ENCODE results near the gene MEGF6. TPM values are rescaled to one million over a fixed set of nuclear protein-coding genes. Genes with fewer than 3 reads are reported as not detected.

The MEGF6 gene
- total and polyA plus RNA-seq, 12 donors, result 0.15 to 29.2 (median 8.2) TPM

GRCh38 chr1:3544040-3544977 lies 67.0 kb downstream of the MEGF6 start:
- Histone ChIP-seq H3K4me1 (replicated peaks in 1 of 2) (peaks cover 0 to 4% of the 10 kb centered on the region in 2 donors), H3K9me3 (replicated peaks in 1 of 3) (no peaks in the 10 kb centered on the region), H3K27ac (peak overlapping the region in 1 of 5 donors; percentile 65), H3K36me3 (replicated peaks in 1 of 2) (no peaks in the 10 kb centered on the region), H3K4me3 (no peak overlapping the region), H3K27me3 (no peaks in the 10 kb centered on the region)
- TF ChIP-seq CTCF (IDR thresholded peaks at IDR 0.05) (no peak), POLR2A (IDR thresholded peaks at IDR 0.05) (no peak)
- intact Hi-C loops (cut with DNase I), result no loop called here
- no peak for DNase-seq
- WGBS, 4 donors, result 79 to 92% (median 84%) methylated on average over 5 to 33 of the region's 33 CpGs

- no peaks in the 10 kb centered on the region for H3K9me3 ChIP-seq (replicated peaks in 1 of 3)
- H3K4me3 ChIP-seq, result no peak overlapping the region
- intact Hi-C loops (cut with DNase I), result no loop called here
- peak in 6 of 7 donors; percentile 7 to 56 (median 32) for DNase-seq
- WGBS, 4 donors, result 38 to 65% (median 62%) methylated on average over 10 to 49 of the region's 49 CpGs
- no peaks in the 10 kb centered on the region for H3K27me3 ChIP-seq
- no peak for TF ChIP-seq POLR2A (IDR thresholded peaks at IDR 0.05)
- no peak for TF ChIP-seq CTCF (IDR thresholded peaks at IDR 0.05)
- no peaks in the 10 kb centered on the region for H3K36me3 ChIP-seq (replicated peaks in 1 of 2)
- peak overlapping the region in 2 of 5 donors; percentile 57 to 65 for H3K27ac ChIP-seq
- peaks cover 0 to 4% of the 10 kb centered on the region in 2 donors for H3K4me1 ChIP-seq (replicated peaks in 1 of 2)
These were observed 68.0 kb downstream of the MEGF6 start for GRCh38 chr1:3543076-3544039.

GRCh38 chr1:3542676-3543075 lies 68.6 kb downstream of the MEGF6 start:
- 72 to 86% (median 77%) methylated on average over 2 to 9 of the region's 9 CpGs for WGBS, 4 donors
- peaks cover 0 to 4% of the 10 kb centered on the region in 2 donors for H3K4me1 ChIP-seq (replicated peaks in 1 of 2)
- H3K4me3 ChIP-seq, result no peak overlapping the region
- no peaks in the 10 kb centered on the region for H3K36me3 ChIP-seq (replicated peaks in 1 of 2)
- intact Hi-C loops (cut with DNase I), result no loop called here
- no peak for DNase-seq
- TF ChIP-seq POLR2A (IDR thresholded peaks at IDR 0.05), result no peak
- no peak for TF ChIP-seq CTCF (IDR thresholded peaks at IDR 0.05)
- H3K27ac ChIP-seq, result peak overlapping the region in 2 of 5 donors; percentile 57 to 65
- no peaks in the 10 kb centered on the region for H3K9me3 ChIP-seq (replicated peaks in 1 of 3)
- H3K27me3 ChIP-seq, result no peaks in the 10 kb centered on the region

GRCh38 chr1:3541936-3542335 lies 69.4 kb downstream of the MEGF6 start:
- intact Hi-C loops (cut with DNase I), result no loop called here
- no peaks in the 10 kb centered on the region for H3K9me3 ChIP-seq (replicated peaks in 1 of 3)
- 33 to 51% (median 43%) methylated on average over 1 to 18 of the region's 18 CpGs for WGBS, 4 donors
- DNase-seq, result peak in 1 of 7 donors; percentile 28
- no peak overlapping the region for H3K4me3 ChIP-seq
- H3K27me3 ChIP-seq, result no peaks in the 10 kb centered on the region
- H3K36me3 ChIP-seq (replicated peaks in 1 of 2), result no peaks in the 10 kb centered on the region
- peak overlapping the region in 1 of 5 donors; percentile 65 for H3K27ac ChIP-seq
- TF ChIP-seq CTCF (IDR thresholded peaks at IDR 0.05), result no peak
- no peak for TF ChIP-seq POLR2A (IDR thresholded peaks at IDR 0.05)
- peaks cover 0 to 4% of the 10 kb centered on the region in 2 donors for H3K4me1 ChIP-seq (replicated peaks in 1 of 2)

Data from adrenal gland (tissue), 12 donors.